Smooth muscle cell (in vitro differentiated cells): Measurements from ENCODE around the gene VAV2. TPM values are rescaled to one million over a fixed set of nuclear protein-coding genes. Genes with fewer than 3 reads are reported as not detected.

ENCODE experiments used
- DNase-seq: peaks from one replicate; lab custom pipeline; 2025; ENCODE audit not compliant: unreplicated experiment; lab: John Stamatoyannopoulos, UW
- H2AFZ ChIP-seq: fragments of 200-600 bp; sonication (generic); 2 replicates; pipeline ENCODE4 v1.6.0; 2016; ENCODE audit warnings: antibody characterized with exemption, low read depth, mild to moderate bottlenecking
- H3F3A ChIP-seq: fragments of 200-600 bp; sonication (generic); 2 replicates; pipeline ENCODE4 v1.6.0; 2017; ENCODE audit warnings: antibody characterized with exemption, low read depth
- H3K27ac ChIP-seq: fragments of 200-600 bp; sonication (generic); 2 replicates; pipeline ENCODE4 v1.5.1; 2016; ENCODE audit warnings: low read depth, mild to moderate bottlenecking
- H3K27me3 ChIP-seq: fragments of 200-600 bp; sonication (generic); 2 replicates; pipeline ENCODE4 v1.6.1; 2016; ENCODE audit warnings: low read depth, mild to moderate bottlenecking
- H3K36me3 ChIP-seq: fragments of 200-600 bp; sonication (generic); 2 replicates; pipeline ENCODE4 v1.5.1; 2016; ENCODE audit warnings: low read depth
- H3K4me1 ChIP-seq: fragments of 200-600 bp; sonication (generic); 2 replicates; pipeline ENCODE4 v1.5.1; 2016; ENCODE audit warnings: low read depth
- H3K4me2 ChIP-seq: fragments of 200-600 bp; sonication (generic); 2 replicates; pipeline ENCODE4 v1.6.0; 2016; ENCODE audit warnings: mild to moderate bottlenecking
- H3K4me3 ChIP-seq: fragments of 200-600 bp; sonication (generic); 2 replicates; pipeline ENCODE4 v1.5.1; 2016; ENCODE audit warnings: mild to moderate bottlenecking
- H3K79me2 ChIP-seq: fragments of 200-600 bp; sonication (generic); 2 replicates; pipeline ENCODE4 v1.6.0; 2016; ENCODE audit warnings: low read depth, mild to moderate bottlenecking
- H3K9ac ChIP-seq: fragments of 200-600 bp; sonication (generic); 2 replicates; pipeline ENCODE4 v1.6.0; 2016; ENCODE audit warnings: low read depth
- H3K9me3 ChIP-seq: fragments of 200-600 bp; sonication (generic); replicated peaks from 2 replicates; pipeline ENCODE4 v1.5.1; 2016; ENCODE audit warnings: low read depth
- H4K20me1 ChIP-seq: fragments of 200-600 bp; sonication (generic); 2 replicates; pipeline ENCODE4 v1.6.0; 2016; ENCODE audit warnings: low read depth
- WGBS: methylation state at CpG from one replicate; pipeline ENCODE4 v1.1.7; 2016; ENCODE audit warnings: low lambda C conversion rate; 5-methylcytosine and 5-hydroxymethylcytosine counted together
- polyA plus RNA-seq: library from polyadenylated mRNA; unstranded; fragments of >200 nt; fragmentation: Nextera tagmentation; extraction: Ambion mirVana; gene quantifications from 2 replicates; pipeline ENCODE4 v1.2.1, GENCODE V29; 2016
- total RNA-seq: library from RNA; depleted of rRNA; stranded (reverse); fragments of >200 nt; gene quantifications from 2 replicates; pipeline ENCODE4 v1.2.3, GENCODE V29; 2014
- TF ChIP-seq, protein P1 (sequence below): fragments of 200-600 bp; sonication (generic); IDR thresholded peaks from 2 replicates; pipeline ENCODE4 v1.5.1; 2017; ENCODE audit warnings: borderline replicate concordance, mild to moderate bottlenecking, antibody characterized with exemption; ENCODE audit not compliant: insufficient read depth, poor library complexity, severe bottlenecking

The VAV2 gene
- total and polyA plus RNA-seq, 2 experiments from 2014 or later = 26.2 to 35.3 TPM

DNA sequence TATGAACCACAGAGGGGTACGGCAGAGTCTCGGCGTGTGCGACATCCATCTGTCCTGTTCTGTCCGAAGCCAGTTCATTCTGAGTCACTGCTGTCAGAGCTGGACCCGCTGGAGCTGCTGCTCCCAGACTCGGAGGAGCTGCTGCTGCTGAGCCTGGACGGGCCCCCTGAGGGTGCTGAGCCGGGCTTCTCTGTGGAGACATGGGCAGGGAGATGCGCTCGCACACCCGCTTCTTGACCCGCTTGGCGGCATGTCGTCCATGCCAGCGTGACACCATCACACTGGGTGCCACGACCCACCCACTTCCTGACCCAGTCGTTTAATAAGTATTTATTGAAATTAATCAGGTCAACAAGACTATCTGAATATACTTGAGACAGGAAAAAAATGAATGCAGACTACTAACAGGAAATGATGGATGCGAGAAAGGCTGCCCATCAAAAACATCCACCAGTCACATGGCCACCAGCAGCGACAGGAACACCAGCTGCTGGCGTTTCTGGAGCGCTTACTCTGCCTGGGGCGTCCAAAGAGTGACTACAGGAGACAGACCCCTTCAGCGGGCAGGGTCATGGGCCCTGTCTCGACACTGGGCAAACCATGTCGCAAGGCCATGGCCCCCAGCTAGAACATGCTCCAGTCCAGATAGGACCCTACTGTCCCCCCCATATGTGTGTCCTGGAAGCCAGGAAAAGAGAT lies 41.5 kb upstream of the VAV2 start:
- H3F3A ChIP-seq = peaks cover 4% of the 10 kb centered on the region
- H4K20me1 ChIP-seq = no peaks in the 10 kb centered on the region
- no peak overlapping the region for H3K4me3 ChIP-seq
- H3K27ac ChIP-seq = no peak overlapping the region
- H3K4me1 ChIP-seq = no peaks in the 10 kb centered on the region
- H2AFZ ChIP-seq = no peak overlapping the region
- no peak for DNase-seq
- no peak overlapping the region for H3K4me2 ChIP-seq
- peaks cover 3% of the 10 kb centered on the region for H3K36me3 ChIP-seq
- WGBS = 97% methylated on average over 26 of the region's 26 CpGs
- no peaks in the 10 kb centered on the region for H3K9me3 ChIP-seq
- TF ChIP-seq, protein P1, sequence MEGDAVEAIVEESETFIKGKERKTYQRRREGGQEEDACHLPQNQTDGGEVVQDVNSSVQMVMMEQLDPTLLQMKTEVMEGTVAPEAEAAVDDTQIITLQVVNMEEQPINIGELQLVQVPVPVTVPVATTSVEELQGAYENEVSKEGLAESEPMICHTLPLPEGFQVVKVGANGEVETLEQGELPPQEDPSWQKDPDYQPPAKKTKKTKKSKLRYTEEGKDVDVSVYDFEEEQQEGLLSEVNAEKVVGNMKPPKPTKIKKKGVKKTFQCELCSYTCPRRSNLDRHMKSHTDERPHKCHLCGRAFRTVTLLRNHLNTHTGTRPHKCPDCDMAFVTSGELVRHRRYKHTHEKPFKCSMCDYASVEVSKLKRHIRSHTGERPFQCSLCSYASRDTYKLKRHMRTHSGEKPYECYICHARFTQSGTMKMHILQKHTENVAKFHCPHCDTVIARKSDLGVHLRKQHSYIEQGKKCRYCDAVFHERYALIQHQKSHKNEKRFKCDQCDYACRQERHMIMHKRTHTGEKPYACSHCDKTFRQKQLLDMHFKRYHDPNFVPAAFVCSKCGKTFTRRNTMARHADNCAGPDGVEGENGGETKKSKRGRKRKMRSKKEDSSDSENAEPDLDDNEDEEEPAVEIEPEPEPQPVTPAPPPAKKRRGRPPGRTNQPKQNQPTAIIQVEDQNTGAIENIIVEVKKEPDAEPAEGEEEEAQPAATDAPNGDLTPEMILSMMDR = no peak
- no peak overlapping the region for H3K9ac ChIP-seq
- no peaks in the 10 kb centered on the region for H3K79me2 ChIP-seq
- H3K27me3 ChIP-seq = no peaks in the 10 kb centered on the region

DNA sequence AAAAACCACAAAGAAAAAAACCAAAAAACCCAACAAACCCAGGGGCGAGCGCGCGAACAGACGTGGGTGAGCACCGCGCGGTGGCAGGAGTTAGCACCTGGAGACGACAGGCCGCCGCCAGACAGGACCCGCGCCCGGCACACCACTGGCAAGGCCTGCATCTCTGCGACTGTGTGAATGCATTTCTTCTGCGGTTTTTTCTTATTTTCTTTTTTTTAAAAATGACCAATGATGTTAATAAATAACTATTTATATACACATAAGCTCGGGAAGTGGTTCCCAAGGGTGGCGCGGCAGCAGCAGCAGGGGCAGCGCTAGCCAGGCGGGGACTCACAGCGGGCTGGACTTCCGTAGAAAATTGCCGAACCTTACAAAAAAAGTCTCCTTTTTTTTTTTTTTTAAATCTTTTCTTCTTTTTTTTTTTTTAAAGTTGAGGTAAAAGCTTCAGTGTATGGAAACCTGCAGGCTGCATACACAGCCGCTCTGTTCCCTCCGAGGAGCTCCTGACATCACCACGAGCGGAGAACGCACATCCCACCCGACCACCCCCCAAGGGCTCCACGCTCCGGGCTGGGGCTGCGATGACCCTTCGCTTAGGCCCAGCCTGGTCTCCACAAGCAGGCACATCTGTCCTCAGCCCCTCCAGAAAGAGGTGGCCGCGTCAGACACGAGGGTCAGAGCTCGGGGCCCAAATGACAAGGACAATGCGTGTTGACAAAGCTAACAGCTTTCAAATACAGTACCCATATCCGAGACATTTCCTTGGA lies 40.5 kb upstream of the VAV2 start:
- Histone ChIP-seq H3K36me3 (no peaks in the 10 kb centered on the region), H3K27ac (no peak overlapping the region), H3K4me3 (no peak overlapping the region), H3K9me3 (no peaks in the 10 kb centered on the region), H2AFZ (no peak overlapping the region), H4K20me1 (no peaks in the 10 kb centered on the region), H3F3A (peaks cover 4% of the 10 kb centered on the region), H3K79me2 (no peaks in the 10 kb centered on the region), H3K9ac (no peak overlapping the region), H3K4me2 (no peak overlapping the region), H3K4me1 (no peaks in the 10 kb centered on the region), H3K27me3 (no peaks in the 10 kb centered on the region)
- no peak for DNase-seq
- 96% methylated on average over 34 of the region's 40 CpGs for WGBS
- TF ChIP-seq, protein P1 = no peak

DNA sequence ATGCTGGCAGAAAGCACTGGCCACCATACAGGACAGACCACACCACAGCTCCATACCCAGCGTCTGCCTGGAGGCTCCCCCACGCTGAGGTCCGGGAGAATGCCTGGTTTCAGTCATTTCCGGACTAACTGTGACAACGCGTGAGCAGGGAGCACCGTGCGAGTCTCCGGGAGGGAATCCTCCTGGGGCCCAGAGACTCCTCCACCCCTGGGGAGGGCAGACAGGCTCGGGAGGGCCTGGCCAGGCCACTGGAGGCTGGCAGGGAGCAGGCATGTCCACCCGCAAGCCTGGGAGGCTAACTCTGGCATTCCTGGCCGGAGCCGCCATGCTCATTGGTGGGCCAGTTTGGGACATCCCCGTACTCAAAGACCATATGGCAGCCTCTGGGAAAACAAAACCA lies 39.7 kb upstream of the VAV2 start:
- Histone ChIP-seq H3K9me3 (no peaks in the 10 kb centered on the region), H2AFZ (no peak overlapping the region), H3K4me2 (no peak overlapping the region), H3K4me3 (no peak overlapping the region), H3K27me3 (no peaks in the 10 kb centered on the region), H3K4me1 (no peaks in the 10 kb centered on the region), H3K79me2 (no peaks in the 10 kb centered on the region), H3K36me3 (no peaks in the 10 kb centered on the region), H4K20me1 (no peaks in the 10 kb centered on the region), H3K9ac (no peak overlapping the region), H3F3A (peaks cover 4% of the 10 kb centered on the region), H3K27ac (no peak overlapping the region)
- TF ChIP-seq, protein P1 = no peak
- 94% methylated on average over 14 of the region's 14 CpGs for WGBS
- no peak for DNase-seq
